ENCODE measurements around the gene CREG2.
A peak's percentile ranks its signal among the peaks of the same experiment; 100 is the strongest.
"Not testable (repeated sequence)": the region's sequence is repeated elsewhere in the genome, so short reads cannot be mapped to it uniquely, and the experiment has no call there.

The CREG2 gene

GRCh38 chr2:101372792-101373191, 14.5 kb downstream of the CREG2 start:
- no peak for DNase-seq (ENCODE audit: low spot score)

- no peak for DNase-seq (ENCODE audit: low spot score)
Measured at GRCh38 chr2:101371636-101372035, 15.7 kb downstream of the CREG2 start.

GRCh38 chr2:101369100-101369499, 18.2 kb downstream of the CREG2 start:
- DNase-seq (ENCODE audit: low spot score), result no peak

- DNase-seq (ENCODE audit: low spot score), result no peak
Measured at GRCh38 chr2:101368376-101368775, 18.9 kb downstream of the CREG2 start.

GRCh38 chr2:101367508-101367907, 19.8 kb downstream of the CREG2 start:
- DNase-seq (ENCODE audit: low spot score), result no peak

- DNase-seq (ENCODE audit: low spot score), result no peak
Measured at GRCh38 chr2:101364878-101365277, 22.4 kb downstream of the CREG2 start.

- DNase-seq (ENCODE audit: low spot score), result no peak
Measured at GRCh38 chr2:101362777-101363176, 24.5 kb downstream of the CREG2 start.

- peak; percentile 6 for DNase-seq (ENCODE audit: low spot score)
Measured at GRCh38 chr2:101362316-101362715, 25.0 kb downstream of the CREG2 start.

- DNase-seq (ENCODE audit: low spot score), result no peak
Measured at GRCh38 chr2:101361522-101361921, 25.8 kb downstream of the CREG2 start.

- no peak for DNase-seq (ENCODE audit: low spot score)
Measured at GRCh38 chr2:101361121-101361520, 26.2 kb downstream of the CREG2 start.

GRCh38 chr2:101360232-101360631, 27.1 kb downstream of the CREG2 start:
- DNase-seq (ENCODE audit: low spot score), result no peak

- DNase-seq (ENCODE audit: low spot score), result no peak
Measured at GRCh38 chr2:101359410-101359954, 27.8 kb downstream of the CREG2 start.

- DNase-seq (ENCODE audit: low spot score), result no peak
Measured at GRCh38 chr2:101357376-101357775, 29.9 kb downstream of the CREG2 start.

- DNase-seq (ENCODE audit: low spot score), result no peak
Measured at GRCh38 chr2:101356521-101356920, 30.8 kb downstream of the CREG2 start.

GRCh38 chr2:101356055-101356454, 31.2 kb downstream of the CREG2 start:
- no peak for DNase-seq (ENCODE audit: low spot score)

GRCh38 chr2:101355401-101356054, 31.8 kb downstream of the CREG2 start:
- DNase-seq (ENCODE audit: low spot score), result no peak

- no peak for DNase-seq (ENCODE audit: low spot score)
Measured at GRCh38 chr2:101354420-101355311, 32.6 kb downstream of the CREG2 start.

GRCh38 chr2:101352631-101353030, 34.7 kb downstream of the CREG2 start:
- DNase-seq (ENCODE audit: low spot score), result not testable (repeated sequence)

- DNase-seq (ENCODE audit: low spot score), result no peak
Measured at GRCh38 chr2:101351207-101351606, 36.1 kb downstream of the CREG2 start.

GRCh38 chr2:101349893-101350662, 37.2 kb downstream of the CREG2 start:
- DNase-seq (ENCODE audit: low spot score), result peak; percentile 13

GRCh38 chr2:101348883-101349282, 38.4 kb downstream of the CREG2 start:
- no peak for DNase-seq (ENCODE audit: low spot score)

- no peak for DNase-seq (ENCODE audit: low spot score)
Measured at GRCh38 chr2:101346909-101347308, 40.4 kb downstream of the CREG2 start.

Measured in NAMALWA (cell line).